HG03095 (cell line): Measurements from ENCODE around the gene ZSCAN25.
"Not testable (repeated sequence)": the region's sequence is repeated elsewhere in the genome, so short reads cannot be mapped to it uniquely, and the experiment has no call there.

ENCODE experiments used
- ATAC-seq: cut with Tn5 transposase; IDR thresholded peaks from one replicate; pipeline ENCODE4 v1.9.1; 2021; ENCODE audit warnings: moderate library complexity; ENCODE audit not compliant: unreplicated experiment

ZSCAN25 gene

GRCh38 chr7:99616359-99617191 lies at the start of gene ZSCAN25:
ZSCAN25 (plus strand) TSS chr7:99616946; CDS start chr7:99619607, 2,661 bp downstream.
- ATAC-seq: peak; percentile 88

DNA sequence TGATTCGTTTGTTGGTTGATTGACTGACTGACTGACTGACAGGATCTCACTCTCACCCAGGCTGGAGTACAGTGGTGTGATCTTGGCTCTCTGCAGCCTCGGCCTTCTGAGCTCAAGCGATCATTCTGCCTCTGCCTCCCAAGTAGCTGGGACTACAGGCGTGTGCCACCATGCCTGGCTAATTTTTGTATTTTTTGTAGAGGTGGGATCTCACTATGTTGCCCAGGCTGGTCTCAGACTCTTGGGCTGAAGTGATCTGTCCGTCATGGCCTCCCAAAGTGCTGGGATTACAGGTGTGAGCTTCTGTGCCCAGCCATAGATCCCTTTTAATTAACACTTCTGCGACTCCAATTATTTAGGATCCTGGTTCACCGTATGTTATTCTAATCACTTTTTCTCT lies 48.0 kb upstream of the ZSCAN25 start:
- ATAC-seq: not testable (repeated sequence)

- no peak for ATAC-seq
Measured at GRCh38 chr7:99571768-99572167, 45.0 kb upstream of the ZSCAN25 start.

GRCh38 chr7:99573257-99573656 lies 43.5 kb upstream of the ZSCAN25 start:
- ATAC-seq: no peak

GRCh38 chr7:99576251-99576650 lies 40.5 kb upstream of the ZSCAN25 start:
- ATAC-seq: no peak

GRCh38 chr7:99579281-99579955 lies 37.3 kb upstream of the ZSCAN25 start:
- ATAC-seq: no peak

GRCh38 chr7:99579956-99580777 lies 36.6 kb upstream of the ZSCAN25 start:
- ATAC-seq: no peak

DNA sequence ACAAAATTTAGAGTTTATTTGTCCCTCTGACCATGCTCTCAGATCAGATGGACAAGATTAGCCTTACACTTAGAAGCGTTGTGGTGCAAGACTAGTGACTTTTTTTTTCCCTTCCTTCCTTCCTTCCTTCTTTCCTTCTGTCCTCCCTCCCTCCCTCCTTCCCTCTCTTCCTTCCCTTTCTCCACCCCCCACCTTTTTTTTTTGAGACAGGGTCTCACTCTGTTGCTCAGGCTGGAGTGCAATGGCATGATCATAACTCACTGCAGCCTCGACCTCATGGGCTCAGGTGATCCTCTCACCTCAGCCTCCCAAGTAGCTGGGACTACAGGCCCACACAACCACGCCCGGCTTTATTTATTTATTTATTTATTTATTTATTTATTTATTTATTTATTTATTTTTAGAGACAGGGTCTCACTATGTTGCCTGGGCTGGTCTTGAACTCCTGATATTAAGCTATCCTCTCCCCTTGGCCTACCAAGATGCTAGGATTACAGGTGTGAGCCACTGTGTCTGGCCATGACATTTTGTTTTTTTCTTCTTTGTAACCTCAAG lies 35.9 kb upstream of the ZSCAN25 start:
- not testable (repeated sequence) for ATAC-seq

DNA sequence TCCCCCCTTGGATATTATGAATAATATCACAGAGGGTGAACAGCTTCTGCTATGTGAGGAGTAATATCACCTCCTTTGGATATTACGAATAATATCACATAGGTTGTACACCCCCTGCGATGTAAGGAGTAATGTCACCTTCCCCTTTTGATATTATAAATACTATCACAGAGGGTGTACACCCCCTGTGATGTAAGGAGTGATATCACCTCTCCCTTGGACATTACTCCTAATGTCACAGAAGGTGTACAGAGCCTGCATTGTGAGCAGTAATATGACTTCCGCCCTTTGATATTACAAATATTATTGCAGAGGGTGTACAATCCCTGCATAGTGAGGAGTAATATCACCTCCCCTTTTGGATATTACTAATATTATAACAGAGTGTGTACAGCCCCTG lies 27.9 kb upstream of the ZSCAN25 start:
- ATAC-seq: no peak

- no peak for ATAC-seq
Measured at GRCh38 chr7:99594948-99595745, 21.6 kb upstream of the ZSCAN25 start.

DNA sequence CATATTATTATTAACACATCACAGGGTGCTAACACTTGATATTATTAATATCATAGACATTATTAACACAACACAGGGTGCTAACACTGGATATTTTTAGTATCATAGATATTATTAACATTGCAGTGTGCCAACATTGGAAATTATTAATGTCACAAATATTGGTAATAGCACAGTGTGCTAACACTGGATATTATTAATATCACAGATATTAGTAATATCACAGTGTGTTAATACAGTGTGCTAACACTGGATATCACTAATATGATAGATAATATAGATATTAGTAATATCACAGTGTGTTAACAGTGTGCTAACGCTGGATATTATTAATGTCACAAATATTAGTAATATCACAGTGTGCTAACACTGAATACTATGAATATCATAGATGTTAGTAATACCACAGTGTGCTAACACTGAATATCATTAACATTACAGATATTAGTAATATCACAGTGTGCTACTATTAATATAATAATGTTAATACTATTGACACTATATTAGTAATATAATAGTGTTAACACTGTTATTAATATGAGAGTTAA lies 20.3 kb upstream of the ZSCAN25 start:
- no peak for ATAC-seq

- ATAC-seq: no peak
Measured at GRCh38 chr7:99597762-99598501, 18.8 kb upstream of the ZSCAN25 start, which contains the start of gene TMEM225B. TMEM225B (plus strand) TSS chr7:99598267; CDS start chr7:99604389, 6,122 bp downstream.

DNA sequence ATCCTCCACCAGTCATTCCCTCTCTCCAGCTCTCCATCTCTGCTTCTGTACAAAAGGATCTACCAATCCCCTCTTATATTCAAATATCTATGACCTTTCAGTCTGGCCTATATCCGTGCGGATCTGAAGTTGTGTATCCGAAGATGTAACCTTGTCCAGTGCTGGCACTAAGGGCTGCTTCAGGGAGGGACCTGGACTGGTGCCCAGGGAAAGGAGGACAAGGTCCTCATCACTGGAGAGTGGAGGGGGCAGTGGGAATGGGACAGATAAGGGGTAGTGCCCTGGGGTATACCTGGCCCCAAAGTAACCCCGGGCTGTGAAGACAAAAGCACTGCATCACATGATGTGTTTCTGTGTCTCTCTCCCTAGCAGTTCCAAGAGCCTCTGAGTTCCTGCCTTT lies 16.9 kb upstream of the ZSCAN25 start:
- ATAC-seq: no peak

DNA sequence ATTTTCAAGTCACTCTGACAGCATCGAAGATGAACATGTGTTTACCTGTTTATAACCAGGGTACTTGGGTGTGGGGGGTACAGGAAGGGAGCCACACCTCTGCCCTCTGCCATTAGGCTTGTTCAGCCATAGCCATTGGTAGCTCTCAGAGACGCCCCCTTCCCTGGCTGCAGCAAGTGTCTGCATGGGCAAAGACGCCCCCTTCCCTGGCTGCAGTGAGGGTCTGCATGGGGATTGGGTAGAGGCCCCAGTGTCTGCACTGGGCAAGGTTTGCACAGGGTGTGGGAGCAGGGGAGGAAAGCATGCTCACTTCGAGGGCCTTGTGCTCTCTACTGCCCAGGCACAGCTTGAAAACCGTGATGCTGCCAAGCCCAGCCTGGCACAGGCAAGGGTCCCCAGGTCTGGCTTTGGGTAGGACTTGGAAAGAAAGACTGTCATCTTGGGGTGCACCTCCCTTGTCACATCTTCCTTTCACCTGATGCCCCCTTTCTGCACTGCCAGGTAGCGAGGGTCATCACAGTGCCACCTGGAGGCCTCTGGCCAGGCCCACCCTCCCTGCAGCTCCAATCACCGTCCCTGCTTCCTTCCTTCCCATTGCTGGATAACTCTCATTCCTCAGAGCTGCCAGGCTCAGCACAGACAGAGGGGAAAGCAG lies 15.0 kb upstream of the ZSCAN25 start:
- no peak for ATAC-seq

- ATAC-seq: no peak
Measured at GRCh38 chr7:99605527-99605926, 11.2 kb upstream of the ZSCAN25 start.

DNA sequence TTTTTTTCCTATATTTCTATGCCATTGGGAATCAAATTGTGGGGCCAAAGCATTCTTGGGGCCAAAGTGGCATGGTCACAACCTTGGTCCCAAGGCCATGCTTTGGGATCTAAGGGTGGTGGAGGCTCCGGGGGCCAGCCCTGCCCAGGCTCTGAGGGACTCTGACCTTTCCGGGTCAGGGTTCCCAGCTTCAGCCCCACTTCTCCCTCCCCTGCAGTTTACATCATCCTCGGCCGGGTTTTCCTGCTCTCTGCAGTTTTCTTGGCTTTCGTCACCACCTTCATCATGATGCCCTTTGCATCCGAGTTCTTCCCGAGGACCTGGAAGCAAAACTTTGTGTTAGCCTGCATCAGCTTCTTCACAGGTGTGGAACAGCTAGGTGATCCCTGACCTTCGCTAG lies 10.2 kb upstream of the ZSCAN25 start:
- ATAC-seq: no peak

- no peak for ATAC-seq
Measured at GRCh38 chr7:99607548-99607947, 9.2 kb upstream of the ZSCAN25 start.

- no peak for ATAC-seq
Measured at GRCh38 chr7:99614495-99614894, 2.3 kb upstream of the ZSCAN25 start.

DNA sequence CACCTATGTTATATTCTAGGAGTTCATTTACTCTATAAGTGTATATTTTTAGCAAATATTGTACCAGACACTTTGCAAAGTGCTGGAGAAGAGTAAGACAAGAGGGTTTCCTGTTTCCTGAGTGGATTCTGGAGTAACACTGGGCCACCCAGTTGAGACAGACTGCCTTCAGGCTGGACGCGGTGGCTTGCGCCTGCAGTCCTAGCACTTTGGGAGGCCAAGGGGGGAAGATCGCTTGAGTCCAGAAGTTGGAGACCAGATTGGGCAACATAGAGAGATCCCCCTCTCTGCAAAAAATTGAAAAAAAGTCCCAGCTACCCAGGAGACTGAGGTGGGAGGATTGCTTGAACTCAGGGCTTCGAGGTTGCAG lies 772 bp upstream of the ZSCAN25 start:
- no peak for ATAC-seq
